H9 (cell line): ENCODE measurements around the gene WDR81. TPM values are rescaled to one million over a fixed set of nuclear protein-coding genes. Genes with fewer than 3 reads are reported as not detected.

ENCODE experiments used
- DNase-seq: peaks from one replicate; pipeline ENCODE4 v3.0.0-alpha.2; 2017
- H2AFZ ChIP-seq: one replicate; pipeline ENCODE4 v1.6.1; 2013; ENCODE audit warnings: mild to moderate bottlenecking, low read length, control low read depth, moderate library complexity
- H2AK5ac ChIP-seq: 2 replicates; pipeline ENCODE4 v1.6.1; 2013; ENCODE audit warnings: low read length, control low read depth, mixed read lengths; ENCODE audit not compliant: insufficient read length
- H2BK120ac ChIP-seq: one replicate; pipeline ENCODE4 v1.6.1; 2013; ENCODE audit warnings: low read depth, mild to moderate bottlenecking, low read length, control low read depth, inconsistent platforms; ENCODE audit not compliant: poor library complexity, severe bottlenecking
- H2BK12ac ChIP-seq: 2 replicates; pipeline ENCODE4 v1.6.1; 2013; ENCODE audit warnings: low read length, control low read depth, mixed read lengths, low read depth; ENCODE audit not compliant: insufficient read length
- H2BK15ac ChIP-seq: 2 replicates; pipeline ENCODE4 v1.6.1; 2013; ENCODE audit warnings: low read depth, low read length, control low read depth
- H2BK20ac ChIP-seq: one replicate; pipeline ENCODE4 v1.6.1; 2013; ENCODE audit warnings: low read depth, mild to moderate bottlenecking, low read length, control low read depth, inconsistent platforms; ENCODE audit not compliant: poor library complexity, severe bottlenecking
- H2BK5ac ChIP-seq: 2 replicates; pipeline ENCODE4 v1.6.1; 2013; ENCODE audit warnings: low read length, control low read depth, mixed read lengths; ENCODE audit not compliant: insufficient read length
- H3K14ac ChIP-seq: 2 replicates; pipeline ENCODE4 v1.6.1; 2013; ENCODE audit warnings: low read length, control low read depth; ENCODE audit not compliant: insufficient read depth
- H3K18ac ChIP-seq: 2 replicates; pipeline ENCODE4 v1.6.1; 2013; ENCODE audit warnings: low read depth, mild to moderate bottlenecking, mixed read lengths, low read length, control low read depth; ENCODE audit not compliant: insufficient read length
- H3K23ac ChIP-seq: 2 replicates; pipeline ENCODE4 v1.6.1; 2013; ENCODE audit warnings: low read length, control low read depth, mixed read lengths, low read depth; ENCODE audit not compliant: insufficient read length
- H3K23me2 ChIP-seq: 2 replicates; pipeline ENCODE4 v1.6.1; 2013; ENCODE audit warnings: low read depth, mild to moderate bottlenecking, mixed read lengths, low read length, control low read depth; ENCODE audit not compliant: insufficient read length, poor library complexity, severe bottlenecking
- H3K27ac ChIP-seq: 2 replicates; pipeline ENCODE4 v1.5.1; 2013; ENCODE audit warnings: low read length, control low read depth, mixed read lengths, low read depth; ENCODE audit not compliant: insufficient read length
- H3K27me3 ChIP-seq: 2 replicates; pipeline ENCODE4 v1.6.1; 2013; ENCODE audit warnings: low read length, control low read depth, inconsistent platforms; ENCODE audit not compliant: insufficient read depth
- H3K4ac ChIP-seq: 2 replicates; pipeline ENCODE4 v1.6.1; 2013; ENCODE audit warnings: low read depth, mild to moderate bottlenecking, control low read depth, inconsistent platforms, low read length, moderate library complexity
- H3K4me1 ChIP-seq: 2 replicates; pipeline ENCODE4 v1.6.1; 2013; ENCODE audit warnings: low read length, control low read depth, inconsistent platforms; ENCODE audit not compliant: insufficient read depth
- H3K4me2 ChIP-seq: 2 replicates; pipeline ENCODE4 v1.6.1; 2013; ENCODE audit warnings: low read length, control low read depth, mixed read lengths; ENCODE audit not compliant: insufficient read length, insufficient read depth
- H3K56ac ChIP-seq: 2 replicates; pipeline ENCODE4 v1.6.1; 2013; ENCODE audit warnings: low read depth, mild to moderate bottlenecking, mixed read lengths, low read length, control low read depth; ENCODE audit not compliant: insufficient read length
- H3K79me1 ChIP-seq: 2 replicates; pipeline ENCODE4 v1.6.1; 2013; ENCODE audit warnings: low read depth, mild to moderate bottlenecking, moderate library complexity, low read length, control low read depth, inconsistent platforms; ENCODE audit not compliant: insufficient read depth, poor library complexity, severe bottlenecking
- H3K79me2 ChIP-seq: 2 replicates; pipeline ENCODE4 v1.6.1; 2013; ENCODE audit warnings: low read length, control low read depth, inconsistent platforms; ENCODE audit not compliant: insufficient read depth
- H3K9ac ChIP-seq: 2 replicates; pipeline ENCODE4 v1.6.1; 2013; ENCODE audit warnings: low read length, control low read depth, mixed read lengths; ENCODE audit not compliant: insufficient read length; ENCODE audit errors: extremely low read depth
- H3K9me3 ChIP-seq: one replicate; pipeline ENCODE4 v1.6.1; 2013; ENCODE audit warnings: low read depth, low read length, inconsistent platforms; ENCODE audit not compliant: control insufficient read depth
- H3T11ph ChIP-seq: one replicate; pipeline ENCODE4 v1.6.1; 2013; ENCODE audit warnings: mild to moderate bottlenecking, low read length, control low read depth, inconsistent platforms
- H4K20me1 ChIP-seq: one replicate; pipeline ENCODE4 v1.6.1; 2013; ENCODE audit not compliant: control insufficient read depth, insufficient read length, insufficient read depth
- H4K5ac ChIP-seq: 2 replicates; pipeline ENCODE4 v1.6.1; 2013; ENCODE audit warnings: low read depth, mild to moderate bottlenecking, mixed read lengths, low read length, control low read depth; ENCODE audit not compliant: insufficient read length
- H4K8ac ChIP-seq: replicated peaks from 2 replicates; pipeline ENCODE4 v1.6.1; 2013; ENCODE audit warnings: low read length, control low read depth, mixed read lengths, low read depth; ENCODE audit not compliant: insufficient read length
- H4K91ac ChIP-seq: 2 replicates; pipeline ENCODE4 v1.6.1; 2013; ENCODE audit warnings: low read depth, mild to moderate bottlenecking, moderate library complexity, mixed read lengths, low read length, control low read depth; ENCODE audit not compliant: insufficient read length
- H3K27ac Mint-ChIP-seq, 3 experiments: 2 replicates in 2 of 3; 3 replicates in 1 of 3; pipeline ENCODE4 v1.8.0; 2020 to 2021; ENCODE audit warnings: mixed read lengths in 3 of 3, mild to moderate bottlenecking in 1 of 3, moderate library complexity in 1 of 3
- H3K27me3 Mint-ChIP-seq: 2 replicates; pipeline ENCODE4 v1.8.0; 2021; ENCODE audit warnings: low read depth, mild to moderate bottlenecking, moderate library complexity, mixed read lengths
- H3K36me3 Mint-ChIP-seq, 3 experiments: 2 replicates in 2 of 3; 3 replicates in 1 of 3; pipeline ENCODE4 v1.8.0; 2020 to 2021; ENCODE audit warnings: low read depth in 3 of 3, mixed read lengths in 3 of 3; ENCODE audit not compliant: insufficient read depth in 1 of 3
- H3K4me1 Mint-ChIP-seq, 2 experiments: 2 replicates each; pipeline ENCODE4 v1.8.0; 2020; ENCODE audit warnings: mixed read lengths in 2 of 2
- H3K4me3 Mint-ChIP-seq, 2 experiments: 2 replicates in 1 of 2; 3 replicates in 1 of 2; pipeline ENCODE4 v1.8.0; 2020 to 2021; ENCODE audit warnings: mild to moderate bottlenecking in 2 of 2, mixed read lengths in 2 of 2, moderate library complexity in 1 of 2
- H3K9me3 Mint-ChIP-seq, 2 experiments: 2 replicates in 1 of 2; 3 replicates in 1 of 2; pipeline ENCODE4 v1.8.0; 2020; ENCODE audit warnings: mild to moderate bottlenecking in 2 of 2, mixed read lengths in 2 of 2, moderate library complexity in 1 of 2
- WGBS: extraction: QIAGEN DNeasy Blood & Tissue Kit; methylation state at CpG from one replicate; pipeline ENCODE4 v1.1.7; 2013; ENCODE audit warnings: missing lambda C conversion rate, low lambda C conversion rate, mixed read lengths; ENCODE audit not compliant: insufficient read length; ENCODE audit errors: extremely low coverage; 5-methylcytosine and 5-hydroxymethylcytosine counted together
- total RNA-seq: library from RNA; stranded (reverse); gene quantifications from 2 replicates; pipeline ENCODE4 v1.2.1, GENCODE V29; 2021
- TF ChIP-seq, protein P1 (sequence below): fragments of 200-600 bp; sonication (generic); conservative IDR thresholded peaks from 3 replicates; pipeline ENCODE4 v1.8.0; 2021; ENCODE audit warnings: antibody characterized with exemption, mild to moderate bottlenecking

The WDR81 gene
- total RNA-seq, 1 experiment from 2014 or later = 20.2 TPM

DNA sequence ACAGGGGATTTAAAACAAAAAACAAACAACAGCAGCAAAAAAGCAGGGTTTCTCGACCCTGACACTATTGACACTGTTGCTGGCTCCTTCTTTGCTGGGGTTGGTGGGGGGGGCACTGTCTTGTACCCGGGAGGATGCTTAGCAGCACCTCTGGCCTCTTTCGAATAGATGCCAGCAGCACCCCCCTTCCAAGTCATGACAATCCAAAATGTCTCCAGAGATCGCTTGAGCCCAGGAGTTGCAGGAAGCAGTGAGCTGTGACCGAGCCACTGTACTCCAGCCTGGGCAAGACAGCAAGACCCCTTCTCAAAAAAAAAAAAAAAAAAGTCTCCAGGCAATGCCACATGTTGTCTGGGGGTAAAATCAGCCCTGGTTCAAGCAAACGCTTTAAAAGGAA is 57.7 kb downstream of the WDR81 start:
- Histone ChIP-seq H2BK5ac (no peak overlapping the region), H3K27ac (no peak overlapping the region), H2BK120ac (no peak overlapping the region), H3K23ac (no peak overlapping the region), H3K18ac (no peak overlapping the region), H2BK15ac (no peak overlapping the region), H4K8ac (no peak overlapping the region), H3K27me3 (no peaks in the 10 kb centered on the region), H2BK20ac (no peak overlapping the region), H3K4me2 (no peak overlapping the region), H4K91ac (no peak overlapping the region), H3T11ph (no peak overlapping the region), H2AFZ (no peak overlapping the region), H3K79me2 (no peaks in the 10 kb centered on the region), H3K9me3 (no peaks in the 10 kb centered on the region), H3K79me1 (no peaks in the 10 kb centered on the region), H3K4ac (no peak overlapping the region), H3K4me1 (no peaks in the 10 kb centered on the region), H4K5ac (no peak overlapping the region), H3K14ac (no peak overlapping the region), H4K20me1 (no peaks in the 10 kb centered on the region), H2BK12ac (no peak overlapping the region), H3K23me2 (no peaks in the 10 kb centered on the region), H3K56ac (no peak overlapping the region), H2AK5ac (no peak overlapping the region), H3K9ac (no peak overlapping the region)
- no peak overlapping the region for H3K27ac Mint-ChIP-seq
- no peak for DNase-seq
- no peaks in the 10 kb centered on the region for H3K27me3 Mint-ChIP-seq
- TF ChIP-seq, protein P1, sequence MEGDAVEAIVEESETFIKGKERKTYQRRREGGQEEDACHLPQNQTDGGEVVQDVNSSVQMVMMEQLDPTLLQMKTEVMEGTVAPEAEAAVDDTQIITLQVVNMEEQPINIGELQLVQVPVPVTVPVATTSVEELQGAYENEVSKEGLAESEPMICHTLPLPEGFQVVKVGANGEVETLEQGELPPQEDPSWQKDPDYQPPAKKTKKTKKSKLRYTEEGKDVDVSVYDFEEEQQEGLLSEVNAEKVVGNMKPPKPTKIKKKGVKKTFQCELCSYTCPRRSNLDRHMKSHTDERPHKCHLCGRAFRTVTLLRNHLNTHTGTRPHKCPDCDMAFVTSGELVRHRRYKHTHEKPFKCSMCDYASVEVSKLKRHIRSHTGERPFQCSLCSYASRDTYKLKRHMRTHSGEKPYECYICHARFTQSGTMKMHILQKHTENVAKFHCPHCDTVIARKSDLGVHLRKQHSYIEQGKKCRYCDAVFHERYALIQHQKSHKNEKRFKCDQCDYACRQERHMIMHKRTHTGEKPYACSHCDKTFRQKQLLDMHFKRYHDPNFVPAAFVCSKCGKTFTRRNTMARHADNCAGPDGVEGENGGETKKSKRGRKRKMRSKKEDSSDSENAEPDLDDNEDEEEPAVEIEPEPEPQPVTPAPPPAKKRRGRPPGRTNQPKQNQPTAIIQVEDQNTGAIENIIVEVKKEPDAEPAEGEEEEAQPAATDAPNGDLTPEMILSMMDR = no peak
- no peak overlapping the region for H3K4me3 Mint-ChIP-seq
- H3K4me1 Mint-ChIP-seq = no peaks in the 10 kb centered on the region
- H3K9me3 Mint-ChIP-seq = no peaks in the 10 kb centered on the region
- peaks cover 35 to 82% (median 77%) of the 10 kb centered on the region in 3 experiments; a peak in 6 of 7 replicates for H3K36me3 Mint-ChIP-seq
- no CpG with 5 or more reads among the region's 6 CpGs for WGBS
